RWPE2 (cell line): ENCODE results near the gene MRTFB.

Experiments used
- ATAC-seq: fragments of 200-7000 bp; cut with Tn5 transposase; 3 replicates; pipeline ENCODE4 v1.9.1; 2021; ENCODE audit warnings: low read depth
- DNase-seq: peaks from one replicate; pipeline ENCODE4 v3.0.0-alpha.2; 2020; ENCODE audit warnings: low spot score
- H3K27ac ChIP-seq: fragments of 450-650 bp; 2 replicates; pipeline ENCODE4 v1.5.1; 2017; ENCODE audit warnings: mild to moderate bottlenecking; ENCODE audit not compliant: poor library complexity, severe bottlenecking
- H3K27me3 ChIP-seq: fragments of 250-450 bp; sonication (Bioruptor Pico); 2 replicates; pipeline ENCODE4 v1.5.1; 2021; ENCODE audit warnings: mild to moderate bottlenecking, moderate library complexity; ENCODE audit not compliant: insufficient read depth, poor library complexity, severe bottlenecking
- H3K36me3 ChIP-seq: fragments of 250-450 bp; sonication (Bioruptor Pico); 2 replicates; pipeline ENCODE4 v1.5.1; 2020; ENCODE audit warnings: low read depth, mild to moderate bottlenecking, moderate library complexity
- H3K4me1 ChIP-seq: fragments of 250-450 bp; sonication (Bioruptor Pico); 2 replicates; pipeline ENCODE4 v1.5.1; 2021; ENCODE audit warnings: mild to moderate bottlenecking, moderate library complexity; ENCODE audit not compliant: insufficient read depth, poor library complexity, severe bottlenecking
- H3K4me3 ChIP-seq: fragments of 250-450 bp; sonication (Bioruptor Pico); 2 replicates; pipeline ENCODE4 v1.5.1; 2021; ENCODE audit warnings: mild to moderate bottlenecking, moderate library complexity; ENCODE audit not compliant: severe bottlenecking
- H3K9me3 ChIP-seq: fragments of 250-450 bp; sonication (Bioruptor Pico); 2 replicates; pipeline ENCODE4 v1.5.1; 2021; ENCODE audit warnings: mild to moderate bottlenecking, moderate library complexity; ENCODE audit not compliant: severe bottlenecking
- TF ChIP-seq, protein P1 (sequence below): fragments of 450-650 bp; IDR thresholded peaks from one replicate; pipeline ENCODE4 v1.5.1; 2017; ENCODE audit warnings: mild to moderate bottlenecking, moderate library complexity; ENCODE audit not compliant: poor library complexity, severe bottlenecking

MRTFB gene

DNA sequence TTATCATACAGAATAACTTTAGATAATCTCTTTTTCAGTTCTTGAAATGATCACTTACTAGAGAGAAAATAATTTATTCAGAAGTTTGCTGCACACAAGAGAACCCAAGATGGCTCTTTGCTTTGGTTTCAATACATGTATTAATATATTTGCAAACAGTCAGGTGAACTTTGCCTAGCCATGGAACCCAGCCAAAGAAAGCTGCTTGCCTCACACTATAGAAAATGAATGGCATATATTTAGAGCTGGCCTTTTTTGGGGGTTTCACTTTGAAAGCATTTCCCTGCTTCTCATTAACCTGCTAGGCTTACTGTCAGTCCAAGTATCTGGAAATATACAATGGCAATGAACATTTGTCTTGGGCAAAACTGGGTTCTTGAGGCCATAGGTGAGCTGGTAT is 75.3 kb downstream of the MRTFB start:
- H3K9me3 ChIP-seq, result no peaks in the 10 kb centered on the region
- H3K36me3 ChIP-seq, result peaks cover 8% of the 10 kb centered on the region
- DNase-seq (no peak), ATAC-seq (no peak)
- no peak overlapping the region for H3K4me3 ChIP-seq
- no peak overlapping the region for H3K27ac ChIP-seq
- TF ChIP-seq, protein P1, sequence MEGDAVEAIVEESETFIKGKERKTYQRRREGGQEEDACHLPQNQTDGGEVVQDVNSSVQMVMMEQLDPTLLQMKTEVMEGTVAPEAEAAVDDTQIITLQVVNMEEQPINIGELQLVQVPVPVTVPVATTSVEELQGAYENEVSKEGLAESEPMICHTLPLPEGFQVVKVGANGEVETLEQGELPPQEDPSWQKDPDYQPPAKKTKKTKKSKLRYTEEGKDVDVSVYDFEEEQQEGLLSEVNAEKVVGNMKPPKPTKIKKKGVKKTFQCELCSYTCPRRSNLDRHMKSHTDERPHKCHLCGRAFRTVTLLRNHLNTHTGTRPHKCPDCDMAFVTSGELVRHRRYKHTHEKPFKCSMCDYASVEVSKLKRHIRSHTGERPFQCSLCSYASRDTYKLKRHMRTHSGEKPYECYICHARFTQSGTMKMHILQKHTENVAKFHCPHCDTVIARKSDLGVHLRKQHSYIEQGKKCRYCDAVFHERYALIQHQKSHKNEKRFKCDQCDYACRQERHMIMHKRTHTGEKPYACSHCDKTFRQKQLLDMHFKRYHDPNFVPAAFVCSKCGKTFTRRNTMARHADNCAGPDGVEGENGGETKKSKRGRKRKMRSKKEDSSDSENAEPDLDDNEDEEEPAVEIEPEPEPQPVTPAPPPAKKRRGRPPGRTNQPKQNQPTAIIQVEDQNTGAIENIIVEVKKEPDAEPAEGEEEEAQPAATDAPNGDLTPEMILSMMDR, result no peak
- H3K27me3 ChIP-seq, result no peaks in the 10 kb centered on the region
- H3K4me1 ChIP-seq, result peaks cover 16% of the 10 kb centered on the region

DNA sequence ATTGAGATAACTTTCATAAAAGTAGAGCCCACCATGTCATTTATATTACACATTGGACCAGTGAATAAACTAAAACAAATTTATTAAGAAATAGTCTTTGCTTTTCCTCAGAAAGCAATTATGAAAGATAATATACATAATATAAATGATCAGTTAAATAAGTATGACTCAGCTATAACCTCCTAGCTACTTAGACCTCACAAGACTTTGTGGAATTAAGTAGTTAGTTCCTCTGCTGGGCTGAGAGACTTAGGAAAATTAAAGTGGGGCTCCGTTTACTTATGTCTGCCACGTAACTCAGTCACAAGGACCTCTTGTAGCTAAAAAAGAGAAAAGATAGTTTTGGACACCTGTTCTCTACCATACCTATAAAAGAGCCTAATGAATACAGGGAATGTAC is 76.9 kb downstream of the MRTFB start:
- Histone ChIP-seq H3K36me3 (peaks cover 6% of the 10 kb centered on the region; the same call in 1 of the 2 replicates), H3K4me1 (peaks cover 16% of the 10 kb centered on the region), H3K4me3 (no peak overlapping the region), H3K27me3 (no peaks in the 10 kb centered on the region), H3K27ac (peak overlapping the region; percentile 42), H3K9me3 (peaks cover 3% of the 10 kb centered on the region)
- ATAC-seq (no peak), DNase-seq (no peak)
- TF ChIP-seq, protein P1, result no peak

DNA sequence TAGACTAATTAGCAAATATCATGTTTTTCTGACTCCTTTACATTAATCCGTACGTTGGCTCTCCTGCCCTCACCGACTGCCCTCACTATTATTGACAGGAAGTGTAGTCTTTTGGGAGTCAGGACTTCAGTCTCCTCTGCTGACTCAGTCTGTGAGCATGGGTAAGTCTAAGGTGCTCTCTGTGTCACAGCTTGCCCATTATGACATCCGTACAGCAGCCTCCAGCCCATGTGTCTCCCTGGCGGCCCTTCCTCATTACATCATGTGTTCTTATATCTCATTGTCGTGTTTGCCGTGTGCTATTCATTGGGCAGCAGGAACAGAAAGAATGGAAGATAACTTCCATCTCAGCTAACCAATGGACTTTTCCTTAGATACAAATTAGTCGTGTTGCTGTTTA is 77.5 kb downstream of the MRTFB start:
- peaks cover 16% of the 10 kb centered on the region for H3K4me1 ChIP-seq
- no peaks in the 10 kb centered on the region for H3K27me3 ChIP-seq
- H3K9me3 ChIP-seq, result peaks cover 3% of the 10 kb centered on the region
- H3K27ac ChIP-seq, result peak overlapping the region; percentile 42
- H3K4me3 ChIP-seq, result no peak overlapping the region
- no peak for DNase-seq
- TF ChIP-seq, protein P1, result no peak
- ATAC-seq, result peak; percentile 99
- peaks cover 6% of the 10 kb centered on the region; the same call in 1 of the 2 replicates for H3K36me3 ChIP-seq

DNA sequence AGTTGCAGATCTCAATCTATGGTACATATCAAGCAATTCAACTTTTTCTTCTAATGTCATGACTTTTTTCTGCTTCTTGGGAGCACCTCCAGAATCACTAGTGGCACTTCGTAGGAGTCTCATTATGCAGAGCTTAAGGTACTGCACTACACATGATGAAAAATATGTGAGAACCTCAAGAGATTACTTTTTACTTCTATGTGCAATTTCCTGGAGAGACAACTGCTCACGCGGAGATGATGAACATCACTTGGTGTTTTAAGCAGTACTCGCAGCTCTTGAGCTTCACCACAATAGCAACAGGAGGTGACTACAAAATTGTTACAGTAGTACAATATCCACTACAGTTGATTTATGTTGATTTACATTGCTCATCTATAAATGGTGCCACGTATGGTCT is 79.7 kb downstream of the MRTFB start:
- ATAC-seq (no peak), DNase-seq (no peak)
- Histone ChIP-seq H3K36me3 (0 out of 2 replicates have a peak, but pooled peaks cover 6% of the 10 kb centered on the region), H3K27me3 (no peaks in the 10 kb centered on the region), H3K4me1 (peaks cover 26% of the 10 kb centered on the region), H3K4me3 (no peak overlapping the region), H3K27ac (no peak overlapping the region), H3K9me3 (peaks cover 3% of the 10 kb centered on the region)
- TF ChIP-seq, protein P1, result no peak

DNA sequence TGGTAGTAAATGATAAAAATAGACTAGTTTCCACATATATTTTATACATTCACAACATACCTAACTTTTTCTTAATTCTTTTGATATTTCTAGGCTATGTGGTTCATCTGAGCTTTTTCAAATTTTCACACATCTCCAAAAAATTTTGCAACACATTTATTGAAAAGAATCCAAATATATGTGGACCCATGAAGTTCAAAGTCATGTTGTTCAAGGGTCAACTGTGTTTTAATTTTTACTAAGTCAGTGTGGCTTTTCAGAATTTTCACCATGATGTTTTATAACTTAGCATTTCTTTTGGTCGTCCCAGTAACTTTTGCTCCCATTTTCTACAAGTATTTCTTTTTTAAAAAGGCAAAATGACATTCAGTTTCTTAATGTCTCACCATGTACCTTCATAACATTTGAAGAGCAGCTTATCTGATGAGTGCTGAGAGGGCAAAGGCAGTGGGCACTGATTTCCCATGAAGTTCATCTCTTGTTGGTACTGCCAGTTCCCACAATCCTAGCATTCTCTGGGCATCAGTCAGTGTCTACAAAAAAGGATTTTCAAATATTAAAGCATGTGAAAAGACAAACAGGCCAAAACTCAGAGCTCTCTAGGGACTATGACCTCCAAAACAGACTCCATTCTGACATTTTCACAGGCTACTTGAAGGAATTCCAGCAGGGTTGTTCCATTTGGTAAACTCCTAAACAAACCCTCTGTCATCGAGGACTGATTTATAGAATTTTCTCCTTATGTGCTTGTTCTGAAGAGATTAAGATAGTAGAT is 80.3 kb downstream of the MRTFB start:
- no peak for DNase-seq
- Histone ChIP-seq H3K27ac (no peak overlapping the region), H3K4me1 (peaks cover 31% of the 10 kb centered on the region), H3K9me3 (peaks cover 3% of the 10 kb centered on the region), H3K4me3 (no peak overlapping the region), H3K27me3 (no peaks in the 10 kb centered on the region), H3K36me3 (0 out of 2 replicates have a peak, but pooled peaks cover 6% of the 10 kb centered on the region)
- ATAC-seq, result no peak
- TF ChIP-seq, protein P1, result no peak
